NT2/D1 (cell line): Measurements from ENCODE around the gene ATP1B1.

Experiments used
- DNase-seq: peaks from one replicate; pipeline ENCODE4 v3.0.0-alpha.2; 2011; ENCODE audit warnings: low read depth, low spot score
- H3K27me3 ChIP-seq: 2 replicates; pipeline ENCODE4 v1.6.0; 2011; ENCODE audit warnings: mild to moderate bottlenecking; ENCODE audit not compliant: insufficient read length, insufficient read depth
- H3K36me3 ChIP-seq: 2 replicates; pipeline ENCODE4 v1.6.1; 2011; ENCODE audit warnings: mild to moderate bottlenecking, low read length, mixed read lengths; ENCODE audit not compliant: insufficient read depth, insufficient read length
- H3K4me1 ChIP-seq: 2 replicates; pipeline ENCODE4 v1.5.1; 2011; ENCODE audit not compliant: insufficient read depth, insufficient read length
- H3K4me3 ChIP-seq: 2 replicates; pipeline ENCODE4 v1.5.1; 2011; ENCODE audit warnings: low read depth; ENCODE audit not compliant: insufficient read length
- H3K9ac ChIP-seq: 2 replicates; pipeline ENCODE4 v1.6.0; 2011; ENCODE audit warnings: low read depth; ENCODE audit not compliant: insufficient read length
- H3K9me3 ChIP-seq: 2 replicates; pipeline ENCODE4 v1.5.1; 2011; ENCODE audit warnings: mild to moderate bottlenecking, low read length; ENCODE audit not compliant: insufficient read depth
- SUZ12 ChIP-seq: IDR thresholded peaks from 2 replicates; pipeline ENCODE4 v1.6.1; 2011; ENCODE audit not compliant: insufficient read length, insufficient read depth; ENCODE audit errors: extremely low read depth
- YY1 ChIP-seq: IDR thresholded peaks from 2 replicates; pipeline ENCODE4 v1.6.1; 2011; ENCODE audit not compliant: insufficient read length, insufficient read depth
- ZNF274 ChIP-seq: IDR thresholded peaks from 2 replicates; pipeline ENCODE4 v1.6.1; 2011; ENCODE audit warnings: mild to moderate bottlenecking, low read depth, low read length

Gene ATP1B1

GRCh38 chr1:169137357-169137756 lies 30.9 kb downstream of the ATP1B1 start:
- Histone ChIP-seq H3K9ac (no peak overlapping the region), H3K9me3 (no peaks in the 10 kb centered on the region), H3K27me3 (no peaks in the 10 kb centered on the region), H3K36me3 (peaks cover 16% of the 10 kb centered on the region), H3K4me3 (no peak overlapping the region), H3K4me1 (no peaks in the 10 kb centered on the region)
- TF ChIP-seq SUZ12 (no peak), ZNF274 (no peak)
- no peak for DNase-seq

GRCh38 chr1:169138866-169139670 lies 32.6 kb downstream of the ATP1B1 start:
- H3K9me3 ChIP-seq = no peaks in the 10 kb centered on the region
- H3K27me3 ChIP-seq = no peaks in the 10 kb centered on the region
- DNase-seq = no peak
- no peak overlapping the region for H3K9ac ChIP-seq
- H3K36me3 ChIP-seq = peaks cover 3% of the 10 kb centered on the region
- H3K4me3 ChIP-seq = no peak overlapping the region
- H3K4me1 ChIP-seq = no peaks in the 10 kb centered on the region
- TF ChIP-seq YY1 (no peak), ZNF274 (no peak), SUZ12 (no peak)

- Histone ChIP-seq H3K36me3 (no peaks in the 10 kb centered on the region), H3K9ac (no peak overlapping the region), H3K27me3 (no peaks in the 10 kb centered on the region), H3K4me3 (no peak overlapping the region), H3K9me3 (no peaks in the 10 kb centered on the region), H3K4me1 (no peaks in the 10 kb centered on the region)
- no peak for DNase-seq
- TF ChIP-seq SUZ12 = no peak
- TF ChIP-seq YY1 = no peak
- TF ChIP-seq ZNF274 = no peak
Observed at GRCh38 chr1:169141356-169141755, 34.9 kb downstream of the ATP1B1 start.

- Histone ChIP-seq H3K4me3 (no peak overlapping the region), H3K4me1 (no peaks in the 10 kb centered on the region), H3K9me3 (no peaks in the 10 kb centered on the region), H3K27me3 (no peaks in the 10 kb centered on the region), H3K9ac (no peak overlapping the region), H3K36me3 (no peaks in the 10 kb centered on the region)
- DNase-seq = no peak
- TF ChIP-seq ZNF274 (no peak), SUZ12 (no peak), YY1 (no peak)
Observed at GRCh38 chr1:169142129-169142528, 35.6 kb downstream of the ATP1B1 start.

- Histone ChIP-seq H3K4me1 (no peaks in the 10 kb centered on the region), H3K9ac (no peak overlapping the region), H3K27me3 (no peaks in the 10 kb centered on the region), H3K36me3 (no peaks in the 10 kb centered on the region), H3K4me3 (no peak overlapping the region), H3K9me3 (no peaks in the 10 kb centered on the region)
- TF ChIP-seq ZNF274 (no peak), YY1 (no peak), SUZ12 (no peak)
- DNase-seq = no peak
Observed at GRCh38 chr1:169143346-169143745, 36.9 kb downstream of the ATP1B1 start.

- no peaks in the 10 kb centered on the region for H3K36me3 ChIP-seq
- no peaks in the 10 kb centered on the region for H3K4me1 ChIP-seq
- no peaks in the 10 kb centered on the region for H3K9me3 ChIP-seq
- no peak for DNase-seq
- H3K4me3 ChIP-seq = no peak overlapping the region
- no peak overlapping the region for H3K9ac ChIP-seq
- no peaks in the 10 kb centered on the region for H3K27me3 ChIP-seq
- TF ChIP-seq ZNF274 (no peak), YY1 (no peak), SUZ12 (no peak)
Observed at GRCh38 chr1:169143984-169144383, 37.5 kb downstream of the ATP1B1 start.

GRCh38 chr1:169144941-169145626 lies 38.6 kb downstream of the ATP1B1 start:
- Histone ChIP-seq H3K36me3 (no peaks in the 10 kb centered on the region), H3K4me1 (no peaks in the 10 kb centered on the region), H3K9ac (no peak overlapping the region), H3K4me3 (no peak overlapping the region), H3K27me3 (no peaks in the 10 kb centered on the region), H3K9me3 (no peaks in the 10 kb centered on the region)
- no peak for DNase-seq
- TF ChIP-seq YY1 (no peak), ZNF274 (no peak), SUZ12 (no peak)
